AG10803 (cell line): Measurements from ENCODE around the gene ADPRH.

Experiments used
- DNase-seq: peaks from one replicate; pipeline ENCODE4 v3.0.0; 2010; ENCODE audit warnings: low read depth
- H3K4me3 ChIP-seq: 2 replicates; pipeline ENCODE4 v1.5.1; 2011; ENCODE audit warnings: mild to moderate bottlenecking, low read length, control low read depth
- CTCF ChIP-seq: conservative IDR thresholded peaks from 2 replicates; pipeline ENCODE4 v1.5.1; 2011; ENCODE audit warnings: mild to moderate bottlenecking, low read length, control low read depth, inconsistent platforms

Gene ADPRH

GRCh38 chr3:119628816-119629445 lies 49.6 kb downstream of the ADPRH start:
- no peak overlapping the region for H3K4me3 ChIP-seq
- no peak for TF ChIP-seq CTCF
- DNase-seq = peak; percentile 67

GRCh38 chr3:119630128-119630879 lies 51.0 kb downstream of the ADPRH start:
- no peak overlapping the region for H3K4me3 ChIP-seq
- peak; percentile 67 for DNase-seq
- no peak for TF ChIP-seq CTCF

- no peak for DNase-seq
- H3K4me3 ChIP-seq = no peak overlapping the region
- TF ChIP-seq CTCF = no peak
Observed at GRCh38 chr3:119630880-119631329, 51.6 kb downstream of the ADPRH start.

- TF ChIP-seq CTCF = no peak
- peak; percentile 63 for DNase-seq
- H3K4me3 ChIP-seq = no peak overlapping the region
Observed at GRCh38 chr3:119631516-119631915, 52.2 kb downstream of the ADPRH start.

GRCh38 chr3:119632216-119632615 lies 52.9 kb downstream of the ADPRH start:
- no peak for TF ChIP-seq CTCF
- H3K4me3 ChIP-seq = no peak overlapping the region
- no peak for DNase-seq

GRCh38 chr3:119632829-119633228 lies 53.5 kb downstream of the ADPRH start:
- no peak overlapping the region for H3K4me3 ChIP-seq
- DNase-seq = no peak
- TF ChIP-seq CTCF = no peak

GRCh38 chr3:119635719-119636118 lies 56.4 kb downstream of the ADPRH start:
- H3K4me3 ChIP-seq = no peak overlapping the region
- DNase-seq = no peak
- TF ChIP-seq CTCF = no peak
